22Rv1 (cell line): ENCODE data around the gene SPOCK3.

Experiments
- H3K27ac ChIP-seq: fragments of 450-650 bp; 2 replicates; pipeline ENCODE4 v1.5.1; 2017
- CTCF ChIP-seq: fragments of 450-650 bp; IDR thresholded peaks from 2 replicates; pipeline ENCODE4 v1.5.1; 2017; ENCODE audit warnings: mild to moderate bottlenecking
- ZFX ChIP-seq: fragments of 450-650 bp; IDR thresholded peaks from 2 replicates; pipeline ENCODE4 v1.6.1; 2017; ENCODE audit warnings: antibody characterized with exemption, borderline replicate concordance

The SPOCK3 gene

GRCh38 chr4:167021545-167022155, 212.6 kb downstream of the SPOCK3 start:
- no peak overlapping the region for H3K27ac ChIP-seq
- TF ChIP-seq CTCF (peak; percentile 82), ZFX (no peak)

- TF ChIP-seq ZFX: no peak
- TF ChIP-seq CTCF: peak; percentile 49
- no peak overlapping the region for H3K27ac ChIP-seq
Measured at GRCh38 chr4:167020410-167020809, 213.9 kb downstream of the SPOCK3 start.

- no peak for TF ChIP-seq CTCF
- no peak for TF ChIP-seq ZFX
Measured at GRCh38 chr4:167014944-167015343, 219.3 kb downstream of the SPOCK3 start.

GRCh38 chr4:167003326-167003725, 231.0 kb downstream of the SPOCK3 start:
- H3K27ac ChIP-seq: no peak overlapping the region
- no peak for TF ChIP-seq CTCF
- TF ChIP-seq ZFX: no peak

More at GRCh38 chr4:167014944-167015343, 219.3 kb downstream of the SPOCK3 start:
- H3K27ac ChIP-seq: no peak overlapping the region

GRCh38 chr4:167000141-167000852, 234.0 kb downstream of the SPOCK3 start:
- TF ChIP-seq CTCF (no peak), ZFX (no peak)
- peak overlapping the region; percentile 34; the same call in 1 of the 2 replicates for H3K27ac ChIP-seq

GRCh38 chr4:166996216-166996615, 238.1 kb downstream of the SPOCK3 start:
- no peak for TF ChIP-seq ZFX
- no peak for TF ChIP-seq CTCF

GRCh38 chr4:166994686-166995085, 239.6 kb downstream of the SPOCK3 start:
- no peak for TF ChIP-seq ZFX
- TF ChIP-seq CTCF: no peak
- no peak overlapping the region for H3K27ac ChIP-seq

More at GRCh38 chr4:166996216-166996615, 238.1 kb downstream of the SPOCK3 start:
- no peak overlapping the region for H3K27ac ChIP-seq
